ENCODE measurements around the gene PPARA.

GRCh38 chr22:46173152-46173551, 22.8 kb downstream of the PPARA start:
- no peak for TF ChIP-seq MCM7 (IDR thresholded peaks at IDR 0.05)
- TF ChIP-seq CTCF (IDR thresholded peaks at IDR 0.05 in 2 of 3, conservative IDR thresholded peaks at IDR 0.05 in 1 of 3; ENCODE audit: insufficient read depth in 2 of 3, low read depth in 1 of 3, low read length in 3 of 3), result no peak
- TF ChIP-seq AFF4 (CRISPR knock-in tag; IDR thresholded peaks at IDR 0.05), result no peak
- no peak for TF ChIP-seq RBFOX2 (IDR thresholded peaks at IDR 0.05; ENCODE audit: low read depth, low read length)
- TF ChIP-seq PRPF4 (IDR thresholded peaks at IDR 0.05; ENCODE audit: insufficient read depth, low read depth, low read length, poor library complexity, severe bottlenecking), result no peak
- no peak for TF ChIP-seq ZNF12 (CRISPR knock-in tag; IDR thresholded peaks at IDR 0.05)

Measured in K562 (cell line).